ENCODE results near the gene ACER3.

DNA sequence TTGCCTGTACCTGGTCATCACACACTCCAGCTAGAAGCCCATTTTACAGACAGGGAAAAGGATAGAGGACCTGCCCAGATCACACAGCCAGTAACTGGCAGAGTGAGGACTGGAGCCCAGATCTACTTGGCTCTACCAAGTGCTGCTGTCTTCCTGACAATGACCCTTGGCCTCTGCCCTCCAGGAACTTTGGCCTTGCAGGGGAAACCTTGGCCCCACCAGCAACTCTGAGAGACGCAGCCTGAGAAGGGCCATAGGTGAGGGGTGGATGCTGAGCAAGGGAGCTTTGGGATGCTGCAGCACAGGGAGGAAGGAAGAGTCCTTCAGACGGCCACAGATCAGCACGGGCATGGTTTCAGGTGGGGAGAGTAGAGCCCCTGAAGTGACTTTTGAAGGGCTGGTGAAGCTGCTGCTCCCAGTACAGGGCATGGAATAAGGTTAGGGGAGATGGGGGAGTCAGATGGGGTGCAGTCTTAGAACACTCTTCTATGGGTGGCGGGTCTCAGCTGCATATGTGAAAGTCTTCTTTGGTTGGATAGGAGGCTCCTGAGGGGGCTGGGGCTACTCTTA is 204.0 kb downstream of the ACER3 start:
- TF ChIP-seq POLR2AphosphoS5 (IDR thresholded peaks at IDR 0.05), result no peak
- TF ChIP-seq, protein P1, sequence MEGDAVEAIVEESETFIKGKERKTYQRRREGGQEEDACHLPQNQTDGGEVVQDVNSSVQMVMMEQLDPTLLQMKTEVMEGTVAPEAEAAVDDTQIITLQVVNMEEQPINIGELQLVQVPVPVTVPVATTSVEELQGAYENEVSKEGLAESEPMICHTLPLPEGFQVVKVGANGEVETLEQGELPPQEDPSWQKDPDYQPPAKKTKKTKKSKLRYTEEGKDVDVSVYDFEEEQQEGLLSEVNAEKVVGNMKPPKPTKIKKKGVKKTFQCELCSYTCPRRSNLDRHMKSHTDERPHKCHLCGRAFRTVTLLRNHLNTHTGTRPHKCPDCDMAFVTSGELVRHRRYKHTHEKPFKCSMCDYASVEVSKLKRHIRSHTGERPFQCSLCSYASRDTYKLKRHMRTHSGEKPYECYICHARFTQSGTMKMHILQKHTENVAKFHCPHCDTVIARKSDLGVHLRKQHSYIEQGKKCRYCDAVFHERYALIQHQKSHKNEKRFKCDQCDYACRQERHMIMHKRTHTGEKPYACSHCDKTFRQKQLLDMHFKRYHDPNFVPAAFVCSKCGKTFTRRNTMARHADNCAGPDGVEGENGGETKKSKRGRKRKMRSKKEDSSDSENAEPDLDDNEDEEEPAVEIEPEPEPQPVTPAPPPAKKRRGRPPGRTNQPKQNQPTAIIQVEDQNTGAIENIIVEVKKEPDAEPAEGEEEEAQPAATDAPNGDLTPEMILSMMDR (IDR thresholded peaks at IDR 0.05), result no peak

Data from sigmoid colon (tissue), 4 donors.